Measurements from ENCODE around the gene ACBD3.

Gene ACBD3

DNA sequence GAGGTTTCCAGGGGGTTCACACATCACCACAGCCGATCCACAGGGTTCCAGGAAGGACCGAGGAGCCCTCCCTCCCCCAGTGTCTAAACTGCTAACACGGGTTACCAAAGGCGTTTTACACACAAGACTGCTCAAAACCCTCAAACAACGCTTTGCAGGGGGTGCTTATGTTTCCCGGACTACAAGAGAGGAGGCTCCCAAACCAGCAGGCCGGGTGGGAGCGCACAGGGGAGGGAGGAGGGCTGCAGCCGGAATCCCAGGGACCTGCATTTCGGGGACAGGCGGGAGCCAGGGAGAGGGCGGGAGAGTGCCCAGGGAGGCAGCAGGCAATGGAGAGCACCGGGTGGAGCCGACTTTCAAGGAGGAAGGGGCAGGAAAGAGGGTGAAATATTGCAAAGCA lies 50.8 kb downstream of the ACBD3 start:
- DNase-seq (no peak), ATAC-seq (ENCODE audit: insufficient read depth, low read depth) (no peak)
- Histone ChIP-seq H3K4me1 (ENCODE audit: insufficient read depth, low read length) (no peaks in the 10 kb centered on the region), H3K4me2 (ENCODE audit: insufficient read depth, low read length) (no peak overlapping the region), H4K20me1 (ENCODE audit: insufficient read depth, low read length) (0 out of 2 replicates have a peak, but pooled peaks cover 2% of the 10 kb centered on the region), H3K79me2 (ENCODE audit: insufficient read depth, low read length) (no peaks in the 10 kb centered on the region), H2AFZ (ENCODE audit: low read depth, low read length) (no peak overlapping the region), H3K27me3 (ENCODE audit: insufficient read depth, low read length, poor library complexity) (no peaks in the 10 kb centered on the region), H3K9ac (ENCODE audit: low read depth, low read length) (no peak overlapping the region), H3K9me3 (ENCODE audit: insufficient read depth, low read length, severe bottlenecking) (no peaks in the 10 kb centered on the region), H3K27ac (ENCODE audit: low read length) (no peak overlapping the region), H3K4me3 (ENCODE audit: low read depth in 1 of 2, low read length in 2 of 2) (no peak overlapping the region), H3K36me3 (ENCODE audit: insufficient read depth, low read length) (no peaks in the 10 kb centered on the region)
- TF ChIP-seq, protein P1, sequence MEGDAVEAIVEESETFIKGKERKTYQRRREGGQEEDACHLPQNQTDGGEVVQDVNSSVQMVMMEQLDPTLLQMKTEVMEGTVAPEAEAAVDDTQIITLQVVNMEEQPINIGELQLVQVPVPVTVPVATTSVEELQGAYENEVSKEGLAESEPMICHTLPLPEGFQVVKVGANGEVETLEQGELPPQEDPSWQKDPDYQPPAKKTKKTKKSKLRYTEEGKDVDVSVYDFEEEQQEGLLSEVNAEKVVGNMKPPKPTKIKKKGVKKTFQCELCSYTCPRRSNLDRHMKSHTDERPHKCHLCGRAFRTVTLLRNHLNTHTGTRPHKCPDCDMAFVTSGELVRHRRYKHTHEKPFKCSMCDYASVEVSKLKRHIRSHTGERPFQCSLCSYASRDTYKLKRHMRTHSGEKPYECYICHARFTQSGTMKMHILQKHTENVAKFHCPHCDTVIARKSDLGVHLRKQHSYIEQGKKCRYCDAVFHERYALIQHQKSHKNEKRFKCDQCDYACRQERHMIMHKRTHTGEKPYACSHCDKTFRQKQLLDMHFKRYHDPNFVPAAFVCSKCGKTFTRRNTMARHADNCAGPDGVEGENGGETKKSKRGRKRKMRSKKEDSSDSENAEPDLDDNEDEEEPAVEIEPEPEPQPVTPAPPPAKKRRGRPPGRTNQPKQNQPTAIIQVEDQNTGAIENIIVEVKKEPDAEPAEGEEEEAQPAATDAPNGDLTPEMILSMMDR (IDR thresholded peaks at IDR 0.05; ENCODE audit: borderline replicate concordance, extremely low read depth, low read length, poor library complexity, severe bottlenecking), result no peak
- no peak for TF ChIP-seq EZH2 (IDR thresholded peaks at IDR 0.05; ENCODE audit: borderline replicate concordance, low read depth, low read length, severe bottlenecking)

DNA sequence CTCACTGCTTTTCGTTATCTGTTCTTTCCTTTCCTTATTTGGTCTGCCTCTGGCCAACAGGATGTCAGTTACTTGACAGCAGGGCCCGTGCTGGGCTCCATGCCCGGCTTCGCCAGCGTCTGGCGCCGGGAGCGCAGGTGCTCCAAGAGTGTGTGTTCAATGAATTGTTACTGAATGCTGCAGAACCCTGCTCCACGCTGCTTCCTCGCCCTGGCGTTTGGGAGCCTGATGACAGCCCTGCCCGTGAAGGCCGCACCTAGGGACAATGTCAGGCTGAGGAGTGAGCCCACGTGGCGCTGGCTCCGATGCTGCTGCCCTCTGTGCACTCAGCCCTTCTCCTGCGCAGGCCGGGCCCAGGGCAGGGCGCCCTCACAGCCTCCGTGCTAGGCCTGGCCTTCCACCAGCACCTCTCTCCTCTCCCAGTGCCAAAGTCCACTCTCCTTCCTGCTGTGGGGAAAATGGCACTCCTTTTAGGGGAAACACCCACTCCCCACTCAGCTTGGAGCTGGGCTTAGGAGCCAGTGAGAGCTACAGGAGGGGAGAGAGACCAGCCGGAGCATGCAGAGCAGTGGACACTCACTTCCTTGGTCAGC lies 51.4 kb downstream of the ACBD3 start:
- Histone ChIP-seq H4K20me1 (ENCODE audit: insufficient read depth, low read length) (0 out of 2 replicates have a peak, but pooled peaks cover 2% of the 10 kb centered on the region), H3K27ac (ENCODE audit: low read length) (no peak overlapping the region), H3K79me2 (ENCODE audit: insufficient read depth, low read length) (no peaks in the 10 kb centered on the region), H3K36me3 (ENCODE audit: insufficient read depth, low read length) (no peaks in the 10 kb centered on the region), H2AFZ (ENCODE audit: low read depth, low read length) (no peak overlapping the region), H3K27me3 (ENCODE audit: insufficient read depth, low read length, poor library complexity) (no peaks in the 10 kb centered on the region), H3K4me3 (ENCODE audit: low read depth in 1 of 2, low read length in 2 of 2) (no peak overlapping the region), H3K4me2 (ENCODE audit: insufficient read depth, low read length) (no peak overlapping the region), H3K4me1 (ENCODE audit: insufficient read depth, low read length) (no peaks in the 10 kb centered on the region), H3K9me3 (ENCODE audit: insufficient read depth, low read length, severe bottlenecking) (no peaks in the 10 kb centered on the region), H3K9ac (ENCODE audit: low read depth, low read length) (no peak overlapping the region)
- 0 out of 3 replicates have a peak, but pooled peaks have one; percentile 22 for ATAC-seq (ENCODE audit: insufficient read depth, low read depth)
- TF ChIP-seq, protein P1 (IDR thresholded peaks at IDR 0.05; ENCODE audit: borderline replicate concordance, extremely low read depth, low read length, poor library complexity, severe bottlenecking), result no peak
- no peak for TF ChIP-seq EZH2 (IDR thresholded peaks at IDR 0.05; ENCODE audit: borderline replicate concordance, low read depth, low read length, severe bottlenecking)
- DNase-seq, result no peak

DNA sequence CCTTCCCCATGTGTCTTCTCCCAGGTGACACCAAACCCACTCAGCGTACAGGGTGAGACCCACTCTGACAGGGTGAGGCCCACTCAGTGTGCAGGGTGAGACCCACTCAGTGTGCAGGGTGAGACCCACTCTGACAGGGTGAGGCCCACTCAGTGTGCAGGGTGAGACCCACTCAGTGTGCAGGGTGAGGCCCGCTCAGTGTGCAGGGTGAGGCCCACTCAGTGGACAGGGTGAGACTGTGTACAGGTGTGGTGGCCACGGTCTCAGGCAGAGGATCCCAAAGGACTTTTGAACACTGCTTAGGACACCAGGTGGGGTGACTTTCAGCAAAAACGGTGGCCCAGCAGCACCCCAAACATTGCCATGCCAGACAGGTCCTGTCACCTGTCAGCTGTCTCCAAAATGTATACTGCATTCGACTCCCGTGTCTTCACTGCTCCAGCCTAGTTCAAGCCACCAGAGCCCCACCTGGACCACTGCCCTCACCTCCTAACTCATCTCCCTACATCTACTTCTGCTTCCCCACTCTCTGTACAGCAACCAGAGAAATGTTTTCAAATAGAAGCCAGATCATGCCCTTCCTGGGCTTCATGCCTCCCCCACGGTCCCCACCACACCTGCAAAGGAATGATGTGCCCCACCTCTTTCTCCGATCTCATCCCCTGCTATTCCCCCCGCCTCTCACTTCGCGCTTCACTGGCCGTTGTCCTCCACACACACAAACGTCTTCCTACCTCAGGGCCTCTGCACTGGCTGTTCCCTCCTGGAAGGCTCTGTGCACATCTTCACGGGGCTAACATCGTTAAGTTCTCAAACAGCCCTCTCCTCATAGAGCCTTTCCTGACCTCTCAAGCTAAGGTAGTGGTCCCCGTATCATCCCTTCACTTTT lies 52.1 kb downstream of the ACBD3 start:
- no peak overlapping the region for H2AFZ ChIP-seq (ENCODE audit: low read depth, low read length)
- no peak overlapping the region for H3K9ac ChIP-seq (ENCODE audit: low read depth, low read length)
- H3K79me2 ChIP-seq (ENCODE audit: insufficient read depth, low read length), result no peaks in the 10 kb centered on the region
- H3K4me2 ChIP-seq (ENCODE audit: insufficient read depth, low read length), result no peak overlapping the region
- no peaks in the 10 kb centered on the region for H3K4me1 ChIP-seq (ENCODE audit: insufficient read depth, low read length)
- peak; percentile 25; the same call in 1 of the 3 replicates for ATAC-seq (ENCODE audit: insufficient read depth, low read depth)
- TF ChIP-seq EZH2 (IDR thresholded peaks at IDR 0.05; ENCODE audit: borderline replicate concordance, low read depth, low read length, severe bottlenecking), result no peak
- TF ChIP-seq, protein P1 (IDR thresholded peaks at IDR 0.05; ENCODE audit: borderline replicate concordance, extremely low read depth, low read length, poor library complexity, severe bottlenecking), result no peak
- H3K36me3 ChIP-seq (ENCODE audit: insufficient read depth, low read length), result no peaks in the 10 kb centered on the region
- no peaks in the 10 kb centered on the region for H3K27me3 ChIP-seq (ENCODE audit: insufficient read depth, low read length, poor library complexity)
- H3K4me3 ChIP-seq (ENCODE audit: low read depth in 1 of 2, low read length in 2 of 2), result no peak overlapping the region
- H3K27ac ChIP-seq (ENCODE audit: low read length), result no peak overlapping the region
- no peak for DNase-seq
- H4K20me1 ChIP-seq (ENCODE audit: insufficient read depth, low read length), result 0 out of 2 replicates have a peak, but pooled peaks cover 2% of the 10 kb centered on the region
- H3K9me3 ChIP-seq (ENCODE audit: insufficient read depth, low read length, severe bottlenecking), result no peaks in the 10 kb centered on the region
